Stimulated activated CD8-positive, alpha-beta memory T cell treated with anti-CD3 and anti-CD28 coated beads, Interleukin-12 subunit alpha, Interleukin-12 subunit beta, amount 100 ng/mL, for 24 hours (primary cell): ENCODE data around the gene ATXN1.

Experiments
- DNase-seq: peaks from one replicate; pipeline ENCODE4 v3.0.0-alpha.2; 2020; ENCODE audit errors: extremely low read depth

The ATXN1 gene

DNA sequence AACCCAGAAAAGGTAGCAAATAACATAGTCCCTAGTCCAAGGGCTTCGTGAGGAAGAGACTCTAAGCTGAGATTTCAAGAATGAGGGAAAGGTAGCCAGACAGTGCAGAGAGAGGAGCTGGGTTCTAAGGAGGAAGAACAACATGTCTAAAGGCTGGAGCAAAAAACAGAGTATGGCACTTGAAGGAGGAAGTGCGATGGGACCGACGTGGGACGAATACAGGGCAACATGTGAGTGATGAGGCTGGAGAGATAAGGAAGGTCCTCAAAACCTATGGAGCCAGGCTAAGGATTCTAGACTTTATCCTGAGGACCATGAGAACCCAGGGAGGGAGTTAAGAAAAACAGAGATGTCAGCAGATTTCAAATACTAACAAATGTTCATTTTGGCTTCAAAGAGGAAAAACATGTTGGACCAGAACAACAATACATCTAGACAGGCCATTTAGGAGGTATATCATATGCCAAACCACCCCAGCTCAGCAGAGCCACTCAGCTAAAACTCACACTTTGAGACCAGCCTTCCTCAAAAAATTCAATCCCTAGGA is 17.5 kb downstream of the ATXN1 start:
- no peak for DNase-seq

DNA sequence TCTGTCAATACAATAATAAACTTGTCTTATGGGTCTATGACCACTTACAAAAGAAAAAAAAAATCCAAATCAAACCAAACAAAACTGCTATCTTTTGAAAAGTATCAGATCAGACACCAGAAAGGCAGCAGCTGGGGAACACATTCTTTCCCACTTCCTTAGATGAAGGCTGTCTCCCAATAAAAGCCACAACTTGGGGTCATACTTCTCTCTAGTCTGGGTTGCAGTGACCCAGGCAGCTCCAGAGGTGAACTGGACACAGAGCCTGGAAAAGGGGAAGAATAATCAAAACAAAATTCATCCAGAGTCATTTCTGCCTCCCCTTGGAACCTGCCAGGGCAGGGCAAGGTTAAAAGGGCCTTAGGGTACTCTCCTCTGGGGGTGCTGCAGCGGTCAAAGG is 19.1 kb downstream of the ATXN1 start:
- no peak for DNase-seq

DNA sequence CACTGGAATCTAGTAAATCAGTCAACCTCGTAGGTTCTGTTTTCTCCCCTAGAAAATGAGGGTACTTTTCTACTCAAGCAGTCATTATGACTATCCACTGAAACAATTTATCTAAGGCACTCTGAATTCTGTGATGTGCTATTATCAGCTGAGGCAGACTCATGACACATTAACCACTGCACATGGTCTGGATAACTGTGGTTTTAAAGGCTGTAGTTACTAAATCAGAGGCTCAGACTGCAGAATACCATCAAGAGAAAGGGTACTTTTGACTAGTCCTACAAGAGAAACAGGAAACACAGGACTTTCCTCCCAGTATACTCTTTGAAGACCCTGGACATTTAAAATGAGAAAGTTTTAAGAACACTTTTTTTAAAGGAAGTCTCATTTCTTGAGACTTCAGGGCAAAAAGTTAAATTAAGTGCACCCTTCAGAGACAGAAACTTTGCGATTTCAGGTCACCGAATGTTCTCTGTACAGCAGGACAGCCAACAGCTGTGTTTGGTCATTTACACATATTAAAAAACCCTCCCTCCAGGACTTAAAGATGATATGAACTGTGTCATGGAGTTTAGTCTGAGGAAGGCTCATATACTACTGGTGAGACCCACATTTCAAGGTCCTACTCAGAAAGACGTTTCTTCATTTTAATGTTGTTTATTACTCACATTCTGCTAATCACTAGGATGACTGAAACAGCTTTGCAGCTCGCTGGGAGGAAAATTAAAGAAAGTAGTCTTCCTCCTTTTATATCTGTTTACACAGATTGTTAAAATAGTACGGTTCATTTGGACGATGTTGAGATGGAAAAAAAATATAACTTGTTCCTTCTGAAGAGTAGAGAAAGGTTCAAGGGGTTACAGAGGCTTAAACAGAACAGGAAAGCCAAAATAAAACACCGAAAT is 19.9 kb downstream of the ATXN1 start:
- DNase-seq = no peak

DNA sequence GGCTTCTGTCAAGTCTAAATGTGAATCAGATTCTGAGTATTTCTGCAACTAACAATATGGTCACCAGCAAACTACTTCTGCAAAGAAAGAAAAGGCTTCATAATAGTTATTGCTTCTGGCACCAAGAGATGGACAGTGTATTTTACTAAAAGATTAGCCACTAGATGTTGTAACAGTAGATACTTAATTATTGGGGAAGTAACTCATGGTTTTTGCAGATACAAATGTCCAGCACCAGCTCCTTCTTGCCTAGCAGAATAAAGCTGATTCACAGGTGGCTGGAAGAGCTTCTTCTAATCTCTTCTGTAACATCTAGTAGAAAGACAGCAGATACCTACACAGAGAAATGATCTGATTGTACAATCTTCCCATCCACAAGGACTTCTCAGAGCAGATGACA is 21.2 kb downstream of the ATXN1 start:
- no peak for DNase-seq

DNA sequence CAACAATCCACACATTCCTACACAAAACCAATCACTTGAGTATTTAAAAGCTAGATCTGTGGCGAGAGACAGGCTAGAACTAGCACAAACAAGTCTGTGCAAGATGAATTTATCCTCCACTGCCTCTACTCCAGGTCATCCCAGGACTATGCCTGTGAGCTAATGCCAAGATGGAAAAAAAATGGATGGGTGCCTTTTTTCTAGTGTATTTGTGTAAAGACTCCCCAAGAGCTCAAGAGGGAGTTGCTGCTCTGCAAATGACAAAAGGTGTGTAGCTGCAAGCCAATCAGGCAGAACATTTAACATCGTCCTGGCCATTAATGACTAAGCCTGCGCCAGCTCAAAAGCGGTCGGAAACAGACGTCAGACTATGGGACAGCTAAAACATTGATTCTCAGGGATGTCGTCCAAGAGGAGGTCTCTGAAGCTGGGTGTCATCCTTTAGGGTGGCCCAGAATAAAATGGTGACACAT is 21.9 kb downstream of the ATXN1 start:
- no peak for DNase-seq

DNA sequence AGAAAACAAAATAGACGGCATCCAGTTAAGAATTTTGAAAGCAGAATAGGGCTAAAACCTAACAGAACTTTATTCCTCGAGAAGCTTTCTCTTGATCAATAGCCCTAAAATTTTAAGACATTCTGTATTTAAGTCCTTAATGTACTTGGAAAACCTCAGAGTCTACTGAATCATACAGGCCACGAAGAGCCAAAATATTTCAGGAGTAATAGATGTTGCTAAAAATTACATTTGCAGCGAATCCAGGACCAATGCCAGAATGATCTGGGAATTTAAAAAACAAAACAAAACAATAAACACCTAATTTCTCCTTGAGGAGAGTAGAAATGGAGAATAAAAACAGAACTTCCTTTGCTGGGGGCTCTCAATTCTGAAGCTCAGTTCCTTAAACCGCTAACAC is 23.3 kb downstream of the ATXN1 start:
- DNase-seq = no peak

DNA sequence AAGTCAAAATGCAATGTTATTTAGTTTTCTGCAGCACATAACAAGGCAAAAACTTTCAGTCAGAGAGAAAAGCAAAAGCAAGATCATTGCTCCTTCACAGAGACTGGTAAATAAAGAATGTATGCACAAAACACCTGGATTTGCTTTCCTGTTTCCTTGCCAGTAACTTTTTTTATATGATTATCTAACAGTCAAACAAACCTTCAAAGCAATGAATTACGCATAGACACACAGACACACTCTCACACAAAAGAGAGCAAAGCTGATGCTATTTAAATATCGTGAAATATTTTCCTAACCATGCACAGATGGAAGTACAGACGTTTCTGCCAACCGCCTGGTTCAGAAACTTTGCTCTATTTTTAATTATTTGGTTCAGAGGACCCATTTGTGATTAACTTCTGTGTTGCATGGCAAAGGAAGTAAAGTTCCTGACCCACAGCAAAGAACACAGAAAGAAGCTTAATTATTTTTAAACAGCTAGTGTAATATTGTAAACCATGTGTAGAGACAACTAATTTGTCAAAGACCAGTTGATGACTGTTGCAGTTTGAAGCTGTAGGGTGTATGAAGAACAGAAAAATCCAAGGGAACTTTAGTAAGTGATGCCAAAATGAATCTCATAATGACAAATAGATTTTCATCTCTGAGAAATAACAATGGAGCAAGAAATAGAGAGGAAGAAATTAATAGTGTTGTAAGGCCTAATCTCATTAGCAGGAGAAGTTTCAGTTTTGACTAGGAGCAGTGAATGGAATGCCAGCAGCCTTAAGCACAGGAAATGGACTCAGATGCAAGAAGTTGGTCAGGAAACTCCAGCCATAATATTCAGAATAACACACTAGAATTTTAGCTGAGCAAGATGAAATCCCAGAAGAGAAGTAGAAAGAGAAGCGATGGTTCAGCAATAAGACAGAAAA is 24.1 kb downstream of the ATXN1 start:
- DNase-seq = no peak

DNA sequence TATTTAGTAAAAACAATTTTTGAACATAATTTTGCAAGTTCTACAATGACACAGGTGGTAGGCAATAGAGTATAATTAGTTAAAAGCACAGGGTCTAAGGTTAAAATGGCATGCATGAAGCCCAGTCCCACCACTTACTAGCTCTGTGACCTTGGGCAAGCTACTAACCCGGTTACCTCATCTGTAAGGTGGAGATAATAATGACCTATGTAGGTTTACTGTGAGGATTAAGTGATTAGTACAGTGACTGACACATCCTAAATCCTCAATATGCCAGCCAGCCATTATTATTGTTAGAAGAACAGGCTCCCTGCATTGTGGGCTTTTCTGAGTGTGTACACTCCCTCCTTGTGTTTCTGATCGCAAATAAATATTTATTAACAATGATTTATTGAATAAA is 26.2 kb downstream of the ATXN1 start:
- DNase-seq = no peak

DNA sequence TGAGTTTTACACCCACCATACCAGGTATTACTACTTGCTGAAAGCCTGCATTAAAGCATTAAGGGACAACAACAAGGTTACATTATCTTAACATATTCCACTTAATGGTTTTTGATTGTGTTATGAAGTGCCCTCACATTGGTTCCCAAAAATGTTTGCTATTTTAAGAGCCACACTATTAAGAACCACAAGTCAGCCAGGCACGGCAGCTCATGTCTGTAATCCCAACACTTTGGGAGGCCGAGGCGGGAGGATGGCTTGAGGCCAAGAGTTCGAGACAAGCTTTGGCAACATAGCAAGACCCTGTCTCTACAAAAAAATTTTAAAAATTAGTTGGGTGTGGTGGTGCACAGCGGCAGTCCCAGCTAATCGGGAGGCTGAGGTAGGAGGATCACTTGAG is 28.2 kb downstream of the ATXN1 start:
- DNase-seq = no peak

DNA sequence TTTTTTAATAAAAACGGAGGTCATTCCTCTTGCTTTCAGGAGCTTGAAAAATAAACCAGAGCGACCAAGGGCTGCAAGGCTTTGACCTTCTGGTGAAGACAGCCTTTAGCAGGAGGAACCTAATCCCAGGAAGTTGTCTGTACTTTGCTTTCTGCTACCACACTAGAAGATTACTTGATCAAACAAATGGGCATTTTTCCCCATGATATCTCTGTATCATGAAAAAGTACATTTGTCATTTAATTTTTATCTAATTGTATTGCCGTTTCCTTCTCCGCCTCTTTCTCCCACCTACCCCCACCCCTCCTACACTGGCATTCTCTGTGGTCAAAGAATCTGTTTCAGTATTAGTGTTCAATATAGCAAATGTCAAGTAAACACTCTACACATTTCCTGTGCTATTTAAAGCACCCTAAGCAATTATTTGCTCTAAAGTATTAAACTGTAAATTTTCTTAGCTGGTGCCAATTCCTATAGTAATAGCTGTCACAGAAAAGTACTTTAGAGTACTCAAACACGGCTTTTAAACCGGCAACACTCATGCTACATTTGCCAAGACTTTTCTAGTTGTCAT is 29.7 kb downstream of the ATXN1 start:
- DNase-seq = no peak

DNA sequence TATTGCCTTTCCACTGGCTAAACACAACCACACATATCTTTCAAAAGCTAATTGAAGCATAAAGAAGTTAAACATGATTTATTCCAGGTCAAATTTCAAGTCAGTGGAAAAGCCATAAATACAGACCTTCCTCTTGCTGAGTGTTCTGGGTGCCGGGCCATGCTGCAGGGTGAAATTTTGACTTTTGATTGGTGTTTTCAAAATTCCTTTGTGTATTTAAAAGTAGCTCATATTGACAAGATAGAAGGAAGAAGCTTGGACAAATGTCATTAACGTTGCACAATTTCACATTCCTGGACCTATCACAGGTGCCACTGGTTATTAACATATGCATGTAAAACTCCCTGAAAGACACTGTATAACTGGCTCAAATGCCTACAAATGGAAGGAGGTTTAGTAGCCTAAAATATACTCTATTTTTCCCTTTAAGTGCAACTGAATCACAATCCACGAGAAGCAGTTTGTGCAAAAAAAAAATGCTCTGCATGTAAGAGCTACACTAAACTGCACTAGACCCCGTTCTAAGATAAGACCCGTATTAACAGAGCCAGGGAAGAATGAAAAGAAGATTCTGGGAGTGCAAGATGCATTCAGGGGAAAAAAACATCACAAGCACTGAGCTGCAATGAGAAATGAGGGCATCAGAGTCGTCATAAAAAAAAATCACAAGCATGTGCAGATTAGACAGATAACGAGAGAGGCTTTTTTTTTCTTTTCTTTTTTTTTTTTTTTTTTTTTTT is 30.4 kb downstream of the ATXN1 start:
- no peak for DNase-seq

DNA sequence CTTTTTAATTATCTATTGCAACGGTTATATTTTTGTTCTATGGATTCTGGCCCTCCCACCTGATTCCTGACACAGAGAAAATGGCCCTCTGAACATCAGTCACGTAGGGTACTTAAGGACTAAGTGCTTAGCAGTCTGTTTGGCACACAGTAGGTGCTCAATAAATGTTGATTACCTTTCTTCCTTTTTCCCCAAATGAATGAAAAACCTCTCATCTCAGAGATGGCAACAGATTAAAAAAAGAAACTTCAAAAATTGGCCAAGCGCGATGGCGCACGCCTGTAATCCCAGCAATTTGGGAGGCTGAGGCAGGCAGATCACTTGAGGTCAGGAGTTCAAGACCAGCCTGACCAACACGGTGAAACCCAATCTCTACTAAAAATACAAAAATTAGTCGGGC is 31.5 kb downstream of the ATXN1 start:
- no peak for DNase-seq

DNA sequence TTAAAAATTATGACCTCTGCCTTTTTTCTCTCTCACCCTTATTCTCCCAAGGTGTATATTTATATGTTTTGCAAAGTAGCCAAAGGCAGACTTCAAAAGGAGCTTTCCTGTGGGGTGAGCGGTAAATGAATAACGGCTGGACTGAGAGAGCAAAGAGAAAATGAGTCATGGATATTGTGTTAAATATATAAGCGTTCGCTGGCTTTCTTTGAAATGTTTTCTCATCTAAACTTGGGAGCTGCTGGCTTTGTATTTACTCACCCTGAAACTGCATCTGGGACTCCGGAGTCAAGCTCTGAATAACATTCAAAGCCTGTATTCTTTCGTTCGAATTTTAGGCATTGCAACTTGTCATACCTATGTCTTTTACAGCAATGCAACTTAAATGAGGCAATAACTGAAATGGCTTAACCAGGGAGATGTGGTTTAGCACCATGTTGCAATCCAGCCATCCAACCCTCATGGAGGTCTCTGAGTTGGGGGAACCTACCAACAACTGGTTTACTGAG is 32.0 kb downstream of the ATXN1 start:
- no peak for DNase-seq

DNA sequence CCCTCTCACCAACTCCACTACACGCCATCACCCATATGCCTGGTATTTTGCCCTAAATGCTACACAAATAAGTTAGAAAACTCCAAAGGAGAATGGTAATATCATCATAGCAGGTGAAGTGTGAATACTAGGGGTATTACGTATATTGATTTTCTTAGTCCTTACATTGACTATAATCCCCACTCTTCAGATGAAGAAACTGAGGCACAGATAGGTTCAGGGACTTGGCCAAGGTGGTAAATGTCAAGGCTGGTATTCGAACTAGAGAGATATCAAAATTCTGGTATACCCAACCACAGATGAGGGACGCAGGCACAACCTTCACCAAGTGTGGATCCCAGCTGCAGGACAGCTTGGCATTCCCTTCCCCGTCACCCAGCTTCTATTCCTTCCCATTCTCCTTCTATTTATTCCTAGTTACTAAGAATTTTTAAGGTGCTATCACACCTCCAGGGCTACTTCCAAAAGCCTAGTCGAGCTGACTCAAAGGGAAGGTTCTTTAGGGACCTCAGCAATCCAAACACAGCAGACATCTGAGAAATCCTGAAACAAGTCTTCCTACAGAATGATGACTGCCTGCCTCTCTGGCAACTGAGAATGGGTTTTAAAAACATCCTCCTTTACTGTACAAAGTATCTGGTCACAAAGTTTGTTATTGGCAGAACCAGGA is 32.6 kb downstream of the ATXN1 start:
- no peak for DNase-seq

DNA sequence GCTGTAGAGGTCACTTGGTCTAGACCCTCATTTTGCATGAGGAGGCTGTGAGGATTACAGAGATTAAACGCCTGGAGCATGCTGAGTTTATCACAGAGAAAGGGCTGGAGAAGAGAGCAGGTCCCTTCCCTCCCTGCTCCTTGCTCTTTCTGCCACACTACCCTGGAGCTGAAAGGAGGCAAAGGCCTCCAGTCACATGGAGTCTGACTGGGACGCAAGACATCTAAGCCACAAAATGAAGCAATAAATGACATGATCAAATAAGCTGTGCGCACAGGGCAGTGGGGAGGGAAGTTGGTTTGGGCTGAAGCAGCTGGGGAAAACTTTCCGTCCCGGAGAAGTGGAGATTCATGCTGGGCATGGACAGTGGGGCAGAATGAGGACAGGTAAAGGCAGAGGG is 33.3 kb downstream of the ATXN1 start:
- DNase-seq = no peak

DNA sequence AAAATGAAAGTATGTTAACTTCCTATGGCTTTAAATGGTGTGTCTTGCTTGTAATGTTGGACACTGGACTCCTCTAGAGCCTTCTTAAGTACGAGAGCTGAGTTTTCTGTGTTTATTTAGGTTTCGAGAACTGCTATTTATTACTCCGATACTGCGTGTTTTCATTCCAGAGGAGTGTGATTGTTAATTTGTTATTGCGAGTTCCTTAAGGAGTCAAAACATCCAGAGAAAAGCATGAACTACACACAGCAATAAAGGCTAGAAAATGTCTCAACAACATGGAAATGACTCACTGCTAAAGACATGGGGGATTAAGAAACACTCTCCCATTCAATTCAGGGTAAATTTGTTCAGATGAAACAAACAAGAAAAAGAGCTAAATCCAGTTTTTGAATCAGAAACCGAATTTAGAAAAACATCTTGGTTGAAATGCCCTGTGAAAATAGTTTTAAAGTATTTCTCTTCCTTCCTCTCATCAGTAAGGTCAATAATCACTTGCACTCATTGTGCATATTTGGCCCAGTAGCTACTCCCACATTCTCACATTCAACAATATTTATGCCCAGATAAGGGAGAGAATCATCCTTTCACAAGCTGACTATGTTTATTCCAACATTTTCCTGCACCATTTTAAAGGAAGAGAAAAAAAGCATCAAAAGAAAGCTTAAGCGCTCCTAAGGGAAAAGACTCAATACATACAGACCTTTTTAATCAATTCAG is 36.0 kb downstream of the ATXN1 start:
- DNase-seq = no peak

DNA sequence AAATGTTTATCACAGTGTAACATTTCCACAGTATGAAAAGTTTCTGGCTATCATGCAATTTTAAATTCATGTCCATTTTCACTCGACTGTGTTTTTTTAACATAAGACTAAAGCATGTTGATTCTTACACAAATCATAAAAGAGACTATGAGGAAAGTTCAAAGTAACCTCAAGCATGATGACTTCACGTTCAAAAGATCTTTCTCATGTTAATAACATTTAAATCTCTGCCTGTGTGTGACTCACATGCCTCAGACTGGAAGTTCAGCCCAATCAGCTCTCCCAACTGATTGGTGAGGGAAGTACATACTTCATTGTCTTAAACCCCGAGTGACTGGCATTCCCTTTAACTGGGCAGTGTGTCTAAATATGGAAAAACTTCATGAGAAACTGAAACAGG is 37.4 kb downstream of the ATXN1 start:
- no peak for DNase-seq

DNA sequence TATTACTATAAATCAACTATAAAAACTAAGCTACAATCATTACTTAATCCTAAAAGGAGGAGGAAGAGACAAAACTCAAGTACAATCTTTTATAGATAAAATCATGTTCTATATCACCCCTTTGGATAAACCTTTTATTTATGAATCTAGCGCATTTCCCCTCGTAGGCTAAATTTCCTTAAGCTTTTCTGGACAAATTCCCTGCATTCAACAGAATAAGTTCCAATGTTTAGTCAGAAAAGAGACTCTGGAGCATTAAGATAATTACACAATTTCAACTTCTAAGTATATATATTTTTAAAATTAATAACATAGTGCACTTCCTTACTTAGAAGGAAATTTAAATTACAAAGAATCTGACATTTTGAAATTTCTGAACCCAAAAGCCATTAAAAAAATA is 37.9 kb downstream of the ATXN1 start:
- no peak for DNase-seq

DNA sequence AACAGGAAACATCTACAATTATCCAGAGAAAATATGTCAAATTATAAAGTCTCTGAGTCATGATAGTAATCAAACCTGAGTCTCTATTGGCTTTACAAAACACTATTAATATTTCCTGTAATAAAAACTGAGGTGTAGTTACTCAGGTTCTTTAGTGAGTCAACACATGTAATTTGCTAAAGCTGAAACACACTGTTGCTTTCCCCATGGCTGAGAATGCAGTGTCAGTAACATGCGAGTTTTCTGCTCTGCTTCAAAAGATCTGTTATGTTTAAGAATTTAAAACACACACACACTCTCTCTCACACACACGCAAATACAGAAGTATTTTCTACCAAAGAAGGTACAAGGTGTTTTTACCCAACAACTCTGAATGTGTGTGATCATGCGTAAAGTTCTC is 38.6 kb downstream of the ATXN1 start:
- DNase-seq = no peak

DNA sequence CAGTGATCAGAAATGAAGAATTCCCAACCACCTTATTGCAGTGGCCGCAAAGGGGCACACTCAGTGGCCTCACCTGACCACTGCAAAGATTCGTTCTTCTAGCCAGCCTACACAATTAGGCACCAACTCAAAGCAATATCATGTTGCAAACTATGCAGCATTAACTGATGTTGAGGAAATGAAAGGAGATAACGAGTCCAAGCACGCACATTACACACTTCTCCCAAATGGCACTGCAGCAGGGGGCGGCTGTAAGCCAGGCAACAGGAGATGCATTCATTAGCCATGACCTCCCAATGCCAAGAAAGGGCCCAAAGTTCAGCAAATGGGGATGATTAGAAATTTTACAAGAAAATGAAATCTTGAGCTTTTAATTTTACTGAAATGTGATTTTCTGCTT is 39.3 kb downstream of the ATXN1 start:
- DNase-seq = no peak
